RCC 7860 (cell line): ENCODE results near the gene RAB14.
A peak's percentile ranks its signal among the peaks of the same experiment; 100 is the strongest.

Experiments used
- DNase-seq: peaks from one replicate; pipeline ENCODE4 v3.0.0-alpha.2; 2015; ENCODE audit warnings: low spot score
- FAIRE-seq: peaks from 2 replicates; lab custom pipeline; 2012; peaks lifted over from hg19 to GRCh38; lab: Jason Lieb, UNC

RAB14 gene

GRCh38 chr9:121220996-121221663 lies 19.5 kb upstream of the RAB14 start:
- FAIRE-seq (no peak), DNase-seq (no peak)

- FAIRE-seq (no peak), DNase-seq (no peak)
Observed at GRCh38 chr9:121219530-121219929, 17.9 kb upstream of the RAB14 start.

- FAIRE-seq (no peak), DNase-seq (no peak)
Observed at GRCh38 chr9:121218357-121219027, 16.8 kb upstream of the RAB14 start.

- FAIRE-seq (no peak), DNase-seq (no peak)
Observed at GRCh38 chr9:121217609-121218292, 16.1 kb upstream of the RAB14 start.

- FAIRE-seq: no peak
- DNase-seq: no peak
Observed at GRCh38 chr9:121216271-121216805, 14.7 kb upstream of the RAB14 start.

- FAIRE-seq: no peak
- no peak for DNase-seq
Observed at GRCh38 chr9:121214005-121214404, 12.3 kb upstream of the RAB14 start.

- DNase-seq: peak; percentile 71
- FAIRE-seq: peak; percentile 38
Observed at GRCh38 chr9:121213136-121213806, 11.6 kb upstream of the RAB14 start.

- no peak for DNase-seq
- no peak for FAIRE-seq
Observed at GRCh38 chr9:121210536-121210935, 8.9 kb upstream of the RAB14 start.

GRCh38 chr9:121207371-121207940 lies 5.8 kb upstream of the RAB14 start:
- DNase-seq (no peak), FAIRE-seq (no peak)

- FAIRE-seq (no peak), DNase-seq (no peak)
Observed at GRCh38 chr9:121206516-121207370, 5.1 kb upstream of the RAB14 start.

GRCh38 chr9:121204611-121205010 lies 2.9 kb upstream of the RAB14 start:
- DNase-seq (no peak), FAIRE-seq (no peak)

- no peak for FAIRE-seq
- no peak for DNase-seq
Observed at GRCh38 chr9:121204121-121204520, 2.5 kb upstream of the RAB14 start.

GRCh38 chr9:121201045-121201737 lies 478 bp downstream of the RAB14 start:
- DNase-seq (no peak), FAIRE-seq (no peak)

- FAIRE-seq: no peak
Observed at GRCh38 chr9:121200356-121200755, 1.3 kb downstream of the RAB14 start.

GRCh38 chr9:121199921-121200320 lies 1.7 kb downstream of the RAB14 start:
- no peak for FAIRE-seq
- DNase-seq: no peak

More at GRCh38 chr9:121200356-121200755, 1.3 kb downstream of the RAB14 start:
- DNase-seq: no peak

GRCh38 chr9:121198512-121199042 lies 3.1 kb downstream of the RAB14 start:
- FAIRE-seq: no peak
- DNase-seq: no peak

- DNase-seq (no peak), FAIRE-seq (no peak)
Observed at GRCh38 chr9:121197132-121197531, 4.5 kb downstream of the RAB14 start.

- DNase-seq (no peak), FAIRE-seq (peak; percentile 72)
Observed at GRCh38 chr9:121196389-121196788, 5.3 kb downstream of the RAB14 start.

- no peak for FAIRE-seq
- no peak for DNase-seq
Observed at GRCh38 chr9:121194730-121195129, 6.9 kb downstream of the RAB14 start.
